HFFc6 (cell line): ENCODE results near the gene CYP4V2. TPM values are rescaled to one million over a fixed set of nuclear protein-coding genes. Genes with fewer than 3 reads are reported as not detected.

Experiments
- DNase-seq: peaks from one replicate; pipeline ENCODE4 v3.0.0-alpha.2; 2018
- H3K27ac Mint-ChIP-seq: 2 replicates; pipeline ENCODE4 v1.8.0; 2020; ENCODE audit warnings: mild to moderate bottlenecking, mixed read lengths
- H3K27me3 Mint-ChIP-seq: 2 replicates; pipeline ENCODE4 v1.8.0; 2021; ENCODE audit warnings: mild to moderate bottlenecking, moderate library complexity, mixed read lengths; ENCODE audit not compliant: insufficient read depth
- H3K36me3 Mint-ChIP-seq: 2 replicates; pipeline ENCODE4 v1.8.0; 2021; ENCODE audit warnings: low read depth, mixed read lengths
- H3K4me1 Mint-ChIP-seq: 2 replicates; pipeline ENCODE4 v1.8.0; 2020; ENCODE audit warnings: low read depth, mixed read lengths
- H3K4me3 Mint-ChIP-seq: 2 replicates; pipeline ENCODE4 v1.8.0; 2020; ENCODE audit warnings: mild to moderate bottlenecking, moderate library complexity, mixed read lengths
- H3K9me3 Mint-ChIP-seq: 2 replicates; pipeline ENCODE4 v1.8.0; 2020; ENCODE audit warnings: mild to moderate bottlenecking, mixed read lengths
- CTCF ChIP-seq: fragments of 200-600 bp; sonication (generic); IDR thresholded peaks from 2 replicates; pipeline ENCODE4 v1.5.0; 2021; ENCODE audit warnings: antibody characterized with exemption, mild to moderate bottlenecking
- long read RNA-seq: library from polyadenylated mRNA; unstranded; transcript quantifications from one replicate; pipeline ENCODE4 v2.0.0, GENCODE V29; 2019
- total RNA-seq, 6 experiments: library from RNA; stranded (reverse); fragmentation: NEBNext Ultra II Directional; extraction: Animal tissue kit (Norgen Biotek cat#: 25700); gene quantifications; 2 replicates in 1 of 6; 3 replicates in 5 of 6; pipeline ENCODE4 v1.2.3, GENCODE V29; 2021

Gene CYP4V2
- 1 to 10 TPM; 4.8 to 8.4 (median 6.1) TPM for total RNA-seq
- long read RNA-seq, partial matches to known transcripts = 0 of 2 reads
- long read RNA-seq, other reads (novel, unspliced or antisense) = 1 of 2 reads

- H3K4me1 Mint-ChIP-seq = peaks cover 18% of the 10 kb centered on the region
- peak within 1 kb of the TSS; percentile 93 for H3K4me3 Mint-ChIP-seq
- TF ChIP-seq CTCF = peak; percentile 67
- no peaks in the 10 kb centered on the region for H3K27me3 Mint-ChIP-seq
- DNase-seq = peak; percentile 61
- H3K9me3 Mint-ChIP-seq = no peaks in the 10 kb centered on the region
- H3K36me3 Mint-ChIP-seq = no peaks in the 10 kb centered on the region
- H3K27ac Mint-ChIP-seq = peak within 1 kb of the TSS; percentile 88
These were observed at the start of gene CYP4V2 for GRCh38 chr4:186191200-186192065. CYP4V2 (plus strand) TSS chr4:186191567; CDS start chr4:186191824, 257 bp downstream.

GRCh38 chr4:186144198-186144945 lies 47.0 kb upstream of the CYP4V2 start:
- H3K9me3 Mint-ChIP-seq = no peaks in the 10 kb centered on the region
- no peak for DNase-seq
- H3K4me3 Mint-ChIP-seq = peak overlapping the region; percentile 78
- H3K27me3 Mint-ChIP-seq = peaks cover 27% of the 10 kb centered on the region
- H3K4me1 Mint-ChIP-seq = no peaks in the 10 kb centered on the region; the same call in 1 of the 2 replicates
- H3K36me3 Mint-ChIP-seq = no peaks in the 10 kb centered on the region
- no peak overlapping the region for H3K27ac Mint-ChIP-seq
- TF ChIP-seq CTCF = no peak

- Mint-ChIP-seq H3K27ac (no peak overlapping the region), H3K4me1 (no peaks in the 10 kb centered on the region; the same call in 1 of the 2 replicates), H3K4me3 (peak overlapping the region; percentile 75), H3K36me3 (no peaks in the 10 kb centered on the region), H3K27me3 (peaks cover 32% of the 10 kb centered on the region), H3K9me3 (no peaks in the 10 kb centered on the region)
- TF ChIP-seq CTCF = no peak
- DNase-seq = no peak
These were observed 46.3 kb upstream of the CYP4V2 start for GRCh38 chr4:186144946-186145569.

- no peak overlapping the region for H3K4me3 Mint-ChIP-seq
- TF ChIP-seq CTCF = no peak
- DNase-seq = no peak
- H3K9me3 Mint-ChIP-seq = no peaks in the 10 kb centered on the region
- no peak overlapping the region for H3K27ac Mint-ChIP-seq
- H3K27me3 Mint-ChIP-seq = peaks cover 29% of the 10 kb centered on the region
- no peaks in the 10 kb centered on the region; the same call in 1 of the 2 replicates for H3K4me1 Mint-ChIP-seq
- no peaks in the 10 kb centered on the region for H3K36me3 Mint-ChIP-seq
These were observed 44.9 kb upstream of the CYP4V2 start for GRCh38 chr4:186146458-186146857.

GRCh38 chr4:186148336-186148975 lies 42.9 kb upstream of the CYP4V2 start:
- Mint-ChIP-seq H3K4me1 (no peaks in the 10 kb centered on the region; the same call in 1 of the 2 replicates), H3K36me3 (no peaks in the 10 kb centered on the region), H3K27ac (no peak overlapping the region), H3K27me3 (peaks cover 20% of the 10 kb centered on the region), H3K4me3 (no peak overlapping the region), H3K9me3 (no peaks in the 10 kb centered on the region)
- TF ChIP-seq CTCF = no peak
- DNase-seq = no peak
